NCI-H2227 (cell line): ENCODE measurements around the gene LPGAT1.

Experiments
- DNase-seq: peaks from one replicate; lab custom pipeline; 2025; ENCODE audit not compliant: unreplicated experiment; lab: John Stamatoyannopoulos, UW

LPGAT1 gene

GRCh38 chr1:211764701-211765100, 65.9 kb downstream of the LPGAT1 start:
- DNase-seq: no peak

- DNase-seq: no peak
Observed at GRCh38 chr1:211762206-211762605, 68.4 kb downstream of the LPGAT1 start.

GRCh38 chr1:211761400-211761799, 69.2 kb downstream of the LPGAT1 start:
- DNase-seq: no peak

GRCh38 chr1:211756471-211757020, 74.0 kb downstream of the LPGAT1 start:
- no peak for DNase-seq

- DNase-seq: no peak
Observed at GRCh38 chr1:211753649-211754251, 76.8 kb downstream of the LPGAT1 start.

- DNase-seq: peak; percentile 10
Observed at GRCh38 chr1:211752951-211753486, 77.5 kb downstream of the LPGAT1 start.

GRCh38 chr1:211752317-211752716, 78.2 kb downstream of the LPGAT1 start:
- DNase-seq: no peak

- no peak for DNase-seq
Observed at GRCh38 chr1:211751438-211751837, 79.1 kb downstream of the LPGAT1 start.

- DNase-seq: no peak
Observed at GRCh38 chr1:211750599-211750998, 80.0 kb downstream of the LPGAT1 start.

- no peak for DNase-seq
Observed at GRCh38 chr1:211749251-211749650, 81.3 kb downstream of the LPGAT1 start.

- no peak for DNase-seq
Observed at GRCh38 chr1:211748810-211749209, 81.8 kb downstream of the LPGAT1 start.

GRCh38 chr1:211742889-211743529, 87.6 kb downstream of the LPGAT1 start:
- no peak for DNase-seq

- no peak for DNase-seq
Observed at GRCh38 chr1:211742272-211742671, 88.3 kb downstream of the LPGAT1 start.

- no peak for DNase-seq
Observed at GRCh38 chr1:211741788-211742187, 88.8 kb downstream of the LPGAT1 start.

- no peak for DNase-seq
Observed at GRCh38 chr1:211741116-211741515, 89.4 kb downstream of the LPGAT1 start.

- DNase-seq: no peak
Observed at GRCh38 chr1:211739671-211740411, 90.7 kb downstream of the LPGAT1 start.

GRCh38 chr1:211738691-211739301, 91.8 kb downstream of the LPGAT1 start:
- no peak for DNase-seq

GRCh38 chr1:211738096-211738690, 92.4 kb downstream of the LPGAT1 start:
- peak; percentile 11 for DNase-seq

- DNase-seq: no peak
Observed at GRCh38 chr1:211737115-211738035, 93.2 kb downstream of the LPGAT1 start.
